ENCODE data around the gene CABYR. TPM values are rescaled to one million over a fixed set of nuclear protein-coding genes. Genes with fewer than 3 reads are reported as not detected.

CABYR gene
- total RNA-seq, 1 donor from 2014 or later: 1.2 TPM

DNA sequence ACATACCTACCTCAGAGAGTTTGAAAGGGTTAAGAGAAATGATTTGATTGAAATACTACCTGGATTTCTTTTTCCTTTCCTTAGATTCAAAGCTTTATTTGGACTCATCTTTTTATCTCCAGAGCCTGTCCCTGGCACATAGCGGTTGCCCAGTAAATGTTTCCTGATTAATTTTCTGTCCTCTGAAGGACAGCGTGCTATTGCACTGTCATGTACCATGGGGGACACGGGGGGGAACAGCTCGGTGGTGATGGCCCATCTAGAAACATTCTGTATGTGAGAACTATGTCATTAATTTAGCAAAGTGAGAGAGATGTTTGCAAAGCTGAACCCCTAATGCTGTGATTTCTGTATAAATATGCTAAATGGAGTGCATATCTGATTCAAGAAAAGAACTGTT is 26.4 kb upstream of the CABYR start:
- TF ChIP-seq, protein P1, sequence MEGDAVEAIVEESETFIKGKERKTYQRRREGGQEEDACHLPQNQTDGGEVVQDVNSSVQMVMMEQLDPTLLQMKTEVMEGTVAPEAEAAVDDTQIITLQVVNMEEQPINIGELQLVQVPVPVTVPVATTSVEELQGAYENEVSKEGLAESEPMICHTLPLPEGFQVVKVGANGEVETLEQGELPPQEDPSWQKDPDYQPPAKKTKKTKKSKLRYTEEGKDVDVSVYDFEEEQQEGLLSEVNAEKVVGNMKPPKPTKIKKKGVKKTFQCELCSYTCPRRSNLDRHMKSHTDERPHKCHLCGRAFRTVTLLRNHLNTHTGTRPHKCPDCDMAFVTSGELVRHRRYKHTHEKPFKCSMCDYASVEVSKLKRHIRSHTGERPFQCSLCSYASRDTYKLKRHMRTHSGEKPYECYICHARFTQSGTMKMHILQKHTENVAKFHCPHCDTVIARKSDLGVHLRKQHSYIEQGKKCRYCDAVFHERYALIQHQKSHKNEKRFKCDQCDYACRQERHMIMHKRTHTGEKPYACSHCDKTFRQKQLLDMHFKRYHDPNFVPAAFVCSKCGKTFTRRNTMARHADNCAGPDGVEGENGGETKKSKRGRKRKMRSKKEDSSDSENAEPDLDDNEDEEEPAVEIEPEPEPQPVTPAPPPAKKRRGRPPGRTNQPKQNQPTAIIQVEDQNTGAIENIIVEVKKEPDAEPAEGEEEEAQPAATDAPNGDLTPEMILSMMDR (IDR thresholded peaks at IDR 0.05): no peak
- no peak for DNase-seq
- intact Hi-C loops (cut with DNase I): no loop called here

DNA sequence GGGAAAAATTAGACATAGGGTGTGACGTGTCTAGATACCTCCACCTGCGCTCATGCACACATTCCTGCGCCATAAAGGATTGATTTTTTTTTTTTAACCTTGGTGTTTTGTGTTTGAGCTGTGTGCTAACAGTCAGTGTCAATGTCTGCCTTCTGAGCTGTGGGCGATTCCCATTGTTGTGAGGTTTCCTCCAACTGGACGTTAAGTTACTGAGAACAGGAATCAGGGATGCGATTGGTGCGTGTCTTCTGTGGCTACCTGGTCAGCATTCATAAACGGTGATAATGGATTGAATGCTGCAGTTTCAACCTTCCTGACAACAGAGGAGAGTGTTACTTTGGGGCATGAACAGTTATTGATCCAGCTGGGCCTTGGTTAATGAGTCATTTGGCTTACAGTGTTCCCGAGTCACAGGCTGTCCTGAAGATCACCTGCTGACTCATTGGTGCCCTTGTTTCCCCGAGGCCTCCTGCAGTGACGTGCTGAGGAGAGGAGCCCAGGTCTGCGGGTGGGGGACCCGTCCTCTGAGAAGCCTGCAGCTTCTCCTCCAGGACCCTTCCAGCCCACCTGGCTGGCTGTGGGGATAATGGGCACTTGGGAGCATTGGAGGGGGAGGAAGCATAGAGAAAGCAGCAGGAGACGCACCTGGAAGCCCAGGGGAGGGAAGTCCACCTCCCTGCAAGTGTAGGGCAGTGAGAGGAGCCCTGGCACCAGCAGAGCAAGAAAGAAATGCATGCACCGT is 25.8 kb upstream of the CABYR start:
- no peaks in the 10 kb centered on the region for H3K36me3 ChIP-seq
- no peak for ATAC-seq
- no peaks in the 10 kb centered on the region for H3K27me3 ChIP-seq (ENCODE audit: low read depth)
- TF ChIP-seq, protein P1 (IDR thresholded peaks at IDR 0.05): no peak
- intact Hi-C loops (cut with DNase I): no loop called here
- no peaks in the 10 kb centered on the region for H3K4me1 ChIP-seq
- no peak for DNase-seq
- H3K27ac ChIP-seq: no peak overlapping the region
- H3K9me3 ChIP-seq: no peaks in the 10 kb centered on the region
- H3K4me3 ChIP-seq: no peak overlapping the region

More for the DNA sequence above, 26.4 kb upstream of the CABYR start:
- no peaks in the 10 kb centered on the region for H3K9me3 ChIP-seq
- no peaks in the 10 kb centered on the region for H3K4me1 ChIP-seq
- H3K27ac ChIP-seq: no peak overlapping the region
- H3K27me3 ChIP-seq (ENCODE audit: low read depth): no peaks in the 10 kb centered on the region
- H3K4me3 ChIP-seq: no peak overlapping the region
- no peak for ATAC-seq
- H3K36me3 ChIP-seq: no peaks in the 10 kb centered on the region

DNA sequence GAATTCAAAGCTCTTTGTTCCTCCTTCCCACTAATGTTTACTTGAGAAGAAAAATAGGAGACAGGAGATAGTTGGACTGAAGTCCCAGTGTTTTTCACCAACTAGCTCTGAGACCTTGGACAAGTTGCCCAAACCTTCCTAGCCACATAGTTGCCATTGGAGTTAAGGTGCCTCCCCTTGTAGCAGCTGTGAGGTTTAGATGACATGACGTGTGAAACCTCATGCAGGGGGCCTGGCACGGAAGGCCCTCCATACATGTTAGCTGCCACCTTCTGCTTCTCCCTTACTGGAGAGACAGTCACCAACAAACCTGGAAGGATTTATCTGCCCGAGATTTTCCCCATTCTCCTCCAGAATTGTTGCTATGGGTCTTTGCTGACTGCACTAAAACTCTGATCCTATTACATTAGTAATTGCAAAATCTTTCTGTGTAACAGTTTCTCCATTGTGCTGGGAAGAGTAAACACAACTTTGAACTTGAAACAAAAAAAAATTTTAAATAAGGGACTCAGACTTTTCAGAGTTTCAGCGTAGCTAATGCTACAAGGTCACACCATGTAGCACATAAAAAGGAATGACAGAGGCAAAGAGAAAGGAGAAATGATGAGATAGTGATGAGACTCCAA is 23.8 kb upstream of the CABYR start:
- Histone ChIP-seq H3K4me3 (no peak overlapping the region), H3K9me3 (no peaks in the 10 kb centered on the region), H3K36me3 (no peaks in the 10 kb centered on the region), H3K4me1 (no peaks in the 10 kb centered on the region), H3K27ac (no peak overlapping the region), H3K27me3 (ENCODE audit: low read depth) (no peaks in the 10 kb centered on the region)
- DNase-seq: no peak
- intact Hi-C loops (cut with DNase I): no loop called here
- no peak for ATAC-seq
- TF ChIP-seq, protein P1 (IDR thresholded peaks at IDR 0.05): no peak

DNA sequence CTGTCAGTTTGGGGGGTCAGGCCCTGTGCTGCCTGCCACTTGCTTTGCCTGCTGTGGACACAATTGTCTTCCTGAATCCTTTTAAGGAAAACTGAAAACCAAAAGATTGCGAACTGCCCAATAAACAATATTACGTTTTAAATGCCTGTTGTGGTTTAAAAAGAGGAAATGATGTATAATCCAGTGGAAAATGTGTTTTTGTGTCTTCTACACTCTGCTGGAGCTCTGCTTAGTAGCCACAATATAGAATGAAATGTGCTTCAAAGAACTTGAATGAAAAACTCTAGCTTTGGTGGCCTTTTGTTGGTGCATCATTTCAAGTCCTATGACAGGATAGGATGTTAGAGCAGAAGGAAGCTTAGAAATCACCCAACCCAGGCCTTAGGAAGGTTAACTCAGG is 23.2 kb upstream of the CABYR start:
- no peaks in the 10 kb centered on the region for H3K27me3 ChIP-seq (ENCODE audit: low read depth)
- no peaks in the 10 kb centered on the region for H3K9me3 ChIP-seq
- DNase-seq: no peak
- TF ChIP-seq, protein P1 (IDR thresholded peaks at IDR 0.05): no peak
- intact Hi-C loops (cut with DNase I): no loop called here
- no peak overlapping the region for H3K4me3 ChIP-seq
- no peak for ATAC-seq
- H3K27ac ChIP-seq: no peak overlapping the region
- H3K4me1 ChIP-seq: no peaks in the 10 kb centered on the region
- no peaks in the 10 kb centered on the region for H3K36me3 ChIP-seq

DNA sequence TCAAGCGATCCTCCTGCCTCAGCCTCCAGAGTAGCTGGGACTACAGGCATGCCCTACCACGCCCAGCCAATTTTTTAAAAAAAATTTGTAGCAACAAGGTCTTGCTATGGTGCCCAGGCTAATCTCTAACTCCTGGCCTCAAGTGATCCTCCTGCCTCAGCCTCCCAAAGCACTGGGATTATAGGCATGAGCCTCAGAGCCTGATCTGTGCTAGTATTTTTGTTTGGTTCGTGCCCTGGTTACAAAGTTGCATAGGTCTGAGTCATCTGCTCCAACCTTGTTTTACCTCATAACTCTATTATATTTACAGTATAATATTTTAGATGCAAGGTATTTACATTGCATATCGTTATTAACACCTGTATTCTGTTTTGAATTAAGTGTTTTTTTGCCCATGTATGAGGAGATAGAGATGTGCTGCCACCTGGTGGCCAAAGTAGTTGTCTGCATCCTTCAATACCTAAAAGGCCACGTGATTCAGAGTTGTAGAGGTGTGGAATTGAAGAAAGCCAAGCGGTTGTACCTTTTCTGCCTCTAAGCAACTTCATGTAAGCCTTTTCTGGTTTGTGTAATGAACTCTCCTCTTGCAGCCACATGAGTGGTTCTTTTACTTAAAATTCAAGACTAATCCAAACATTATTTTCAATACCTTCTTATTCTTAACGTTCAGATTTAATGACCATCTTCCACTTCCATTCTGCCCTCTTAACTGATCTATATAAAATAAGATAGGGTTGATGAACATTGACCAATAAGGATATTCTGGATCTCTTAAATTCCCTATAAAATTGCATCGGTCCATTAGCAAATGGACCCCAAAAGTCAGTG is 19.9 kb upstream of the CABYR start:
- peaks cover 3% of the 10 kb centered on the region for H3K36me3 ChIP-seq

More for the DNA sequence above, 19.9 kb upstream of the CABYR start:
- H3K4me1 ChIP-seq: no peaks in the 10 kb centered on the region
- H3K27me3 ChIP-seq (ENCODE audit: low read depth): no peaks in the 10 kb centered on the region
- no peak overlapping the region for H3K4me3 ChIP-seq
- TF ChIP-seq, protein P1 (IDR thresholded peaks at IDR 0.05): peak; percentile 92
- no peak overlapping the region for H3K27ac ChIP-seq
- intact Hi-C loops (cut with DNase I): no loop called here
- H3K9me3 ChIP-seq: no peaks in the 10 kb centered on the region
- DNase-seq: peak; percentile 72
- ATAC-seq: peak; percentile 86 to 89

All from lower lobe of right lung (tissue), 2 donors.